HEK293 (cell line): ENCODE data around the gene KLHL29.

ENCODE experiments used
- CTCF ChIA-PET: fragments of 350-600 bp; formaldehyde crosslinking; extraction: SDS; loops from one replicate; lab custom pipeline; 2021; ENCODE audit warnings: antibody characterized with exemption; lab: Yijun Ruan, JAX
- POLR2A ChIA-PET: fragments of 300-600 bp; formaldehyde crosslinking; extraction: SDS; loops from one replicate; lab custom pipeline; 2020; ENCODE audit warnings: antibody characterized with exemption, inconsistent platforms; lab: Yijun Ruan, JAX
- H3K27ac ChIP-seq: fragments of 200-500 bp; sonication (Bioruptor generic); 2 replicates; pipeline ENCODE4 v1.5.1; 2014; ENCODE audit warnings: low read depth, low read length, control low read depth, inconsistent platforms; ENCODE audit errors: extremely low read depth
- H3K36me3 ChIP-seq, 2 experiments: fragments of 200-500 bp in 1 of 2; sonication (Bioruptor generic) in 1 of 2; 1 replicate in 1 of 2; 2 replicates in 1 of 2; pipeline ENCODE4 v1.5.1; 2014 to 2017; ENCODE audit warnings: inconsistent platforms in 2 of 2, low read length in 2 of 2; ENCODE audit not compliant: control insufficient read depth in 2 of 2, insufficient read depth in 1 of 2
- H3K4me1 ChIP-seq: fragments of 200-500 bp; sonication (Bioruptor generic); 2 replicates; pipeline ENCODE4 v1.5.1; 2014; ENCODE audit warnings: mild to moderate bottlenecking, low read length, inconsistent platforms; ENCODE audit not compliant: control insufficient read depth, insufficient read depth
- H3K4me3 ChIP-seq: 2 replicates; pipeline ENCODE4 v1.5.1; 2011; ENCODE audit warnings: low read depth, mild to moderate bottlenecking, control low read depth, low read length, moderate library complexity
- H3K9me3 ChIP-seq: fragments of 200-500 bp; sonication (Bioruptor generic); 2 replicates; pipeline ENCODE4 v1.5.1; 2014; ENCODE audit warnings: low read depth, low read length, inconsistent platforms; ENCODE audit not compliant: control insufficient read depth, insufficient read depth
- BCL11A ChIP-seq: fragments of 450-650 bp; formaldehyde crosslinking; IDR thresholded peaks from 2 replicates; pipeline ENCODE4 v1.5.1; 2016; ENCODE audit warnings: low read depth, missing biosample characterization, missing genetic modification characterization
- GFI1B ChIP-seq: fragments of 450-650 bp; formaldehyde crosslinking; IDR thresholded peaks from 2 replicates; pipeline ENCODE4 v1.5.1; 2016; ENCODE audit warnings: missing biosample characterization, missing genetic modification characterization
- HOXC10 ChIP-seq: sonication (generic); formaldehyde crosslinking; IDR thresholded peaks from 2 replicates; pipeline ENCODE4 v1.8.1; 2023; ENCODE audit warnings: mild to moderate bottlenecking, missing genetic modification reagents
- OVOL3 ChIP-seq: fragments of 450-650 bp; formaldehyde crosslinking; IDR thresholded peaks from 2 replicates; pipeline ENCODE4 v1.5.1; 2016; ENCODE audit warnings: missing biosample characterization, missing genetic modification characterization
- REST ChIP-seq: fragments of 450-650 bp; formaldehyde crosslinking; IDR thresholded peaks from 2 replicates; pipeline ENCODE4 v1.5.1; 2016; ENCODE audit warnings: missing biosample characterization, missing genetic modification characterization
- SP2 ChIP-seq: fragments of 450-650 bp; formaldehyde crosslinking; IDR thresholded peaks from 2 replicates; pipeline ENCODE4 v1.5.1; 2016; ENCODE audit warnings: missing biosample characterization, missing genetic modification characterization
- WT1 ChIP-seq: fragments of 450-650 bp; formaldehyde crosslinking; IDR thresholded peaks from 2 replicates; pipeline ENCODE4 v1.5.1; 2016; ENCODE audit warnings: missing biosample characterization, missing genetic modification characterization
- ZEB2 ChIP-seq: fragments of 450-650 bp; formaldehyde crosslinking; IDR thresholded peaks from 2 replicates; pipeline ENCODE4 v1.5.1; 2016; ENCODE audit warnings: missing biosample characterization, missing genetic modification characterization
- ZFP41 ChIP-seq: fragments of 450-650 bp; formaldehyde crosslinking; IDR thresholded peaks from 2 replicates; pipeline ENCODE4 v1.5.1; 2016; ENCODE audit warnings: missing biosample characterization, missing genetic modification characterization, borderline replicate concordance
- ZNF133 ChIP-seq: fragments of 450-650 bp; formaldehyde crosslinking; IDR thresholded peaks from 2 replicates; pipeline ENCODE4 v1.5.1; 2016; ENCODE audit warnings: missing biosample characterization, missing genetic modification characterization
- ZNF148 ChIP-seq: fragments of 450-650 bp; formaldehyde crosslinking; IDR thresholded peaks from 2 replicates; pipeline ENCODE4 v1.5.0; 2017; ENCODE audit warnings: missing biosample characterization, missing genetic modification characterization, borderline replicate concordance
- ZNF37A ChIP-seq: fragments of 450-650 bp; IDR thresholded peaks from 2 replicates; pipeline ENCODE4 v1.5.1; 2018; ENCODE audit warnings: missing biosample characterization, missing genetic modification characterization
- ZNF404 ChIP-seq: fragments of 450-650 bp; formaldehyde crosslinking; IDR thresholded peaks from 2 replicates; pipeline ENCODE4 v1.5.1; 2017; ENCODE audit warnings: missing biosample characterization, missing genetic modification characterization
- ZNF501 ChIP-seq: fragments of 450-650 bp; formaldehyde crosslinking; IDR thresholded peaks from 2 replicates; pipeline ENCODE4 v1.5.1; 2016; ENCODE audit warnings: missing biosample characterization, missing genetic modification characterization
- ZNF510 ChIP-seq: fragments of 450-650 bp; formaldehyde crosslinking; IDR thresholded peaks from 2 replicates; pipeline ENCODE4 v1.5.1; 2018; ENCODE audit warnings: mild to moderate bottlenecking, missing genetic modification characterization, missing biosample characterization; ENCODE audit not compliant: insufficient replicate concordance
- ZNF521 ChIP-seq: fragments of 450-650 bp; formaldehyde crosslinking; IDR thresholded peaks from 2 replicates; pipeline ENCODE4 v1.5.1; 2017; ENCODE audit warnings: missing biosample characterization, mild to moderate bottlenecking, missing genetic modification characterization
- ZNF585B ChIP-seq: fragments of 450-650 bp; formaldehyde crosslinking; IDR thresholded peaks from 2 replicates; pipeline ENCODE4 v1.5.1; 2016; ENCODE audit warnings: missing biosample characterization, missing genetic modification characterization
- ZNF624 ChIP-seq: fragments of 450-650 bp; formaldehyde crosslinking; IDR thresholded peaks from 2 replicates; pipeline ENCODE4 v1.5.1; 2017; ENCODE audit warnings: missing biosample characterization, missing genetic modification characterization
- ZNF629 ChIP-seq: fragments of 450-650 bp; formaldehyde crosslinking; IDR thresholded peaks from 2 replicates; pipeline ENCODE4 v1.5.1; 2017; ENCODE audit warnings: missing biosample characterization, missing genetic modification characterization
- ZNF670 ChIP-seq: fragments of 450-650 bp; formaldehyde crosslinking; IDR thresholded peaks from 2 replicates; pipeline ENCODE4 v1.5.1; 2016; ENCODE audit warnings: missing biosample characterization, missing genetic modification characterization, low read depth
- ZNF776 ChIP-seq: fragments of 450-650 bp; formaldehyde crosslinking; IDR thresholded peaks from 2 replicates; pipeline ENCODE4 v1.5.0; 2017; ENCODE audit warnings: missing biosample characterization, missing genetic modification characterization, borderline replicate concordance
- ZSCAN16 ChIP-seq: fragments of 450-650 bp; formaldehyde crosslinking; IDR thresholded peaks from 2 replicates; pipeline ENCODE4 v1.5.1; 2016; ENCODE audit warnings: missing biosample characterization, missing genetic modification characterization
- TF ChIP-seq, protein P1 (sequence below): sonication (generic); formaldehyde crosslinking; IDR thresholded peaks from 2 replicates; pipeline ENCODE4 v1.8.1; 2022; ENCODE audit warnings: mild to moderate bottlenecking, moderate library complexity, missing genetic modification reagents
- TF ChIP-seq, protein P2 (sequence below): fragments of 450-650 bp; formaldehyde crosslinking; IDR thresholded peaks from 2 replicates; pipeline ENCODE4 v1.5.1; 2017; ENCODE audit warnings: missing biosample characterization, missing genetic modification characterization

The KLHL29 gene

GRCh38 chr2:23435250-23436035, 50.5 kb downstream of the KLHL29 start (continued):
- TF ChIP-seq REST: no peak
- TF ChIP-seq, protein P1, sequence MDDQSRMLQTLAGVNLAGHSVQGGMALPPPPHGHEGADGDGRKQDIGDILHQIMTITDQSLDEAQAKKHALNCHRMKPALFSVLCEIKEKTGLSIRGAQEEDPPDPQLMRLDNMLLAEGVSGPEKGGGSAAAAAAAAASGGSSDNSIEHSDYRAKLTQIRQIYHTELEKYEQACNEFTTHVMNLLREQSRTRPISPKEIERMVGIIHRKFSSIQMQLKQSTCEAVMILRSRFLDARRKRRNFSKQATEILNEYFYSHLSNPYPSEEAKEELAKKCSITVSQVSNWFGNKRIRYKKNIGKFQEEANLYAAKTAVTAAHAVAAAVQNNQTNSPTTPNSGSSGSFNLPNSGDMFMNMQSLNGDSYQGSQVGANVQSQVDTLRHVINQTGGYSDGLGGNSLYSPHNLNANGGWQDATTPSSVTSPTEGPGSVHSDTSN (CRISPR knock-in tag): no peak
- TF ChIP-seq OVOL3: no peak
- TF ChIP-seq ZNF404: no peak
- no peak for TF ChIP-seq BCL11A (tag by site-specific recombination)
- no peak for TF ChIP-seq SP2 (tag by site-specific recombination)
- TF ChIP-seq ZNF521 (tag by site-specific recombination): no peak
- TF ChIP-seq ZEB2: no peak
- no peak for TF ChIP-seq ZNF501 (tag by site-specific recombination)
- TF ChIP-seq ZFP41 (tag by site-specific recombination): no peak
- no peak for TF ChIP-seq ZSCAN16 (tag by site-specific recombination)

GRCh38 chr2:23436346-23437098, 51.5 kb downstream of the KLHL29 start:
- no peaks in the 10 kb centered on the region for H3K36me3 ChIP-seq
- no peaks in the 10 kb centered on the region for H3K9me3 ChIP-seq
- ChIA-PET CTCF (interaction anchor here (0.7 to 1.5 kb wide), 2 partner anchors 24 to 334 kb away, joined by 3 read pairs; no protein-coding TSS in a partner anchor), POLR2A (interaction anchor here (0.7 to 0.9 kb wide), 2 partner anchors 23 to 24 kb away, joined by 3 read pairs; no protein-coding TSS in a partner anchor)
- H3K4me3 ChIP-seq: no peak overlapping the region
- H3K27ac ChIP-seq: no peak overlapping the region
- no peaks in the 10 kb centered on the region for H3K4me1 ChIP-seq
- TF ChIP-seq HOXC10 (CRISPR knock-in tag): no peak
- no peak for TF ChIP-seq GFI1B (tag by site-specific recombination)
- TF ChIP-seq ZNF585B (tag by site-specific recombination): no peak
- no peak for TF ChIP-seq WT1
- no peak for TF ChIP-seq ZNF629 (tag by site-specific recombination)
- TF ChIP-seq, protein P2, sequence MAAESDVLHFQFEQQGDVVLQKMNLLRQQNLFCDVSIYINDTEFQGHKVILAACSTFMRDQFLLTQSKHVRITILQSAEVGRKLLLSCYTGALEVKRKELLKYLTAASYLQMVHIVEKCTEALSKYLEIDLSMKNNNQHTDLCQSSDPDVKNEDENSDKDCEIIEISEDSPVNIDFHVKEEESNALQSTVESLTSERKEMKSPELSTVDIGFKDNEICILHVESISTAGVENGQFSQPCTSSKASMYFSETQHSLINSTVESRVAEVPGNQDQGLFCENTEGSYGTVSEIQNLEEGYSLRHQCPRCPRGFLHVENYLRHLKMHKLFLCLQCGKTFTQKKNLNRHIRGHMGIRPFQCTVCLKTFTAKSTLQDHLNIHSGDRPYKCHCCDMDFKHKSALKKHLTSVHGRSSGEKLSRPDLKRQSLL (tag by site-specific recombination): no peak
- no peak for TF ChIP-seq ZNF624 (tag by site-specific recombination)
- TF ChIP-seq ZNF670: no peak
- no peak for TF ChIP-seq ZNF37A
- TF ChIP-seq ZFP41 (tag by site-specific recombination): no peak
- no peak for TF ChIP-seq ZNF776 (tag by site-specific recombination)
- no peak for TF ChIP-seq ZNF133
- TF ChIP-seq ZNF148 (tag by site-specific recombination): no peak
- TF ChIP-seq ZNF510 (tag by site-specific recombination): no peak
